HEK293 (cell line): ENCODE results near the gene LRFN2.

Experiments
- CTCF ChIA-PET: fragments of 350-600 bp; formaldehyde crosslinking; extraction: SDS; loops from one replicate; lab custom pipeline; 2021; ENCODE audit warnings: antibody characterized with exemption; lab: Yijun Ruan, JAX
- POLR2A ChIA-PET: fragments of 300-600 bp; formaldehyde crosslinking; extraction: SDS; loops from one replicate; lab custom pipeline; 2020; ENCODE audit warnings: antibody characterized with exemption, inconsistent platforms; lab: Yijun Ruan, JAX
- H3K27ac ChIP-seq: fragments of 200-500 bp; sonication (Bioruptor generic); 2 replicates; pipeline ENCODE4 v1.5.1; 2014; ENCODE audit warnings: low read depth, low read length, control low read depth, inconsistent platforms; ENCODE audit errors: extremely low read depth
- H3K36me3 ChIP-seq, 2 experiments: fragments of 200-500 bp in 1 of 2; sonication (Bioruptor generic) in 1 of 2; 1 replicate in 1 of 2; 2 replicates in 1 of 2; pipeline ENCODE4 v1.5.1; 2014 to 2017; ENCODE audit warnings: inconsistent platforms in 2 of 2, low read length in 2 of 2; ENCODE audit not compliant: control insufficient read depth in 2 of 2, insufficient read depth in 1 of 2
- H3K4me1 ChIP-seq: fragments of 200-500 bp; sonication (Bioruptor generic); 2 replicates; pipeline ENCODE4 v1.5.1; 2014; ENCODE audit warnings: mild to moderate bottlenecking, low read length, inconsistent platforms; ENCODE audit not compliant: control insufficient read depth, insufficient read depth
- H3K4me3 ChIP-seq: 2 replicates; pipeline ENCODE4 v1.5.1; 2011; ENCODE audit warnings: low read depth, mild to moderate bottlenecking, control low read depth, low read length, moderate library complexity
- H3K9me3 ChIP-seq: fragments of 200-500 bp; sonication (Bioruptor generic); 2 replicates; pipeline ENCODE4 v1.5.1; 2014; ENCODE audit warnings: low read depth, low read length, inconsistent platforms; ENCODE audit not compliant: control insufficient read depth, insufficient read depth
- AEBP2 ChIP-seq: fragments of 450-650 bp; formaldehyde crosslinking; IDR thresholded peaks from 2 replicates; pipeline ENCODE4 v1.5.1; 2016; ENCODE audit warnings: missing biosample characterization, missing genetic modification characterization, borderline replicate concordance
- BCL11A ChIP-seq: fragments of 450-650 bp; formaldehyde crosslinking; IDR thresholded peaks from 2 replicates; pipeline ENCODE4 v1.5.1; 2016; ENCODE audit warnings: low read depth, missing biosample characterization, missing genetic modification characterization
- HIC1 ChIP-seq: fragments of 450-650 bp; formaldehyde crosslinking; IDR thresholded peaks from 2 replicates; pipeline ENCODE4 v1.5.1; 2016; ENCODE audit warnings: missing biosample characterization, missing genetic modification characterization
- KLF1 ChIP-seq: fragments of 450-650 bp; formaldehyde crosslinking; IDR thresholded peaks from 2 replicates; pipeline ENCODE4 v1.5.1; 2016; ENCODE audit warnings: missing biosample characterization, missing genetic modification characterization
- KLF16 ChIP-seq: fragments of 450-650 bp; formaldehyde crosslinking; IDR thresholded peaks from 2 replicates; pipeline ENCODE4 v1.5.1; 2017; ENCODE audit warnings: missing biosample characterization, missing genetic modification characterization
- KLF8 ChIP-seq: fragments of 450-650 bp; formaldehyde crosslinking; IDR thresholded peaks from 2 replicates; pipeline ENCODE4 v1.5.1; 2016; ENCODE audit warnings: missing biosample characterization, missing genetic modification characterization
- PRDM6 ChIP-seq: fragments of 450-650 bp; formaldehyde crosslinking; IDR thresholded peaks from 2 replicates; pipeline ENCODE4 v1.5.1; 2017; ENCODE audit warnings: missing biosample characterization, missing genetic modification characterization
- SCRT2 ChIP-seq: fragments of 450-650 bp; formaldehyde crosslinking; IDR thresholded peaks from 2 replicates; pipeline ENCODE4 v1.5.1; 2016; ENCODE audit warnings: missing biosample characterization, missing genetic modification characterization
- TRIM28 ChIP-seq: IDR thresholded peaks from 2 replicates; pipeline ENCODE4 v1.6.1; 2011; ENCODE audit warnings: low read length, control low read depth, borderline replicate concordance
- ZBTB1 ChIP-seq: fragments of 450-650 bp; formaldehyde crosslinking; IDR thresholded peaks from 2 replicates; pipeline ENCODE4 v1.5.1; 2016; ENCODE audit warnings: missing biosample characterization, missing genetic modification characterization
- ZBTB20 ChIP-seq: fragments of 450-650 bp; formaldehyde crosslinking; IDR thresholded peaks from 2 replicates; pipeline ENCODE4 v1.5.1; 2016; ENCODE audit warnings: missing biosample characterization, missing genetic modification characterization
- ZBTB6 ChIP-seq: fragments of 450-650 bp; formaldehyde crosslinking; IDR thresholded peaks from 2 replicates; pipeline ENCODE4 v1.5.1; 2017; ENCODE audit warnings: missing biosample characterization, missing genetic modification characterization
- ZFHX2 ChIP-seq: fragments of 450-650 bp; formaldehyde crosslinking; conservative IDR thresholded peaks from 2 replicates; pipeline ENCODE4 v1.5.1; 2016; ENCODE audit warnings: missing biosample characterization, missing genetic modification characterization
- ZNF140 ChIP-seq: fragments of 450-650 bp; formaldehyde crosslinking; IDR thresholded peaks from 2 replicates; pipeline ENCODE4 v1.5.1; 2016; ENCODE audit warnings: missing biosample characterization, missing genetic modification characterization
- ZNF184 ChIP-seq: fragments of 450-650 bp; IDR thresholded peaks from 2 replicates; pipeline ENCODE4 v1.5.1; 2018; ENCODE audit warnings: missing biosample characterization, mild to moderate bottlenecking, missing genetic modification characterization
- ZNF274 ChIP-seq, 2 experiments: fragments of 200-500 bp in 1 of 2; fragments of 450-650 bp in 1 of 2; sonication (Bioruptor generic) in 1 of 2; formaldehyde crosslinking in 1 of 2; IDR thresholded peaks; 2 replicates each; pipeline versions ENCODE4 v1.5.1 to v1.6.1; 2014 to 2016; ENCODE audit warnings: borderline replicate concordance in 1 of 2, inconsistent platforms in 1 of 2, low read length in 1 of 2, missing biosample characterization in 1 of 2, missing genetic modification characterization in 1 of 2
- ZNF280D ChIP-seq: fragments of 450-650 bp; formaldehyde crosslinking; IDR thresholded peaks from 2 replicates; pipeline ENCODE4 v1.5.1; 2016; ENCODE audit warnings: missing biosample characterization, missing genetic modification characterization
- ZNF292 ChIP-seq: fragments of 450-650 bp; formaldehyde crosslinking; IDR thresholded peaks from 2 replicates; pipeline ENCODE4 v1.5.1; 2016; ENCODE audit warnings: low read depth, missing biosample characterization, missing genetic modification characterization, borderline replicate concordance
- ZNF404 ChIP-seq: fragments of 450-650 bp; formaldehyde crosslinking; IDR thresholded peaks from 2 replicates; pipeline ENCODE4 v1.5.1; 2017; ENCODE audit warnings: missing biosample characterization, missing genetic modification characterization
- ZNF48 ChIP-seq: fragments of 450-650 bp; formaldehyde crosslinking; IDR thresholded peaks from 2 replicates; pipeline ENCODE4 v1.5.1; 2016; ENCODE audit warnings: missing biosample characterization, missing genetic modification characterization
- ZNF501 ChIP-seq: fragments of 450-650 bp; formaldehyde crosslinking; IDR thresholded peaks from 2 replicates; pipeline ENCODE4 v1.5.1; 2016; ENCODE audit warnings: missing biosample characterization, missing genetic modification characterization
- ZNF513 ChIP-seq: fragments of 450-650 bp; IDR thresholded peaks from 2 replicates; pipeline ENCODE4 v1.5.1; 2018; ENCODE audit warnings: missing biosample characterization, missing genetic modification characterization
- ZNF529 ChIP-seq: fragments of 450-650 bp; formaldehyde crosslinking; IDR thresholded peaks from 2 replicates; pipeline ENCODE4 v1.5.1; 2017; ENCODE audit warnings: missing genetic modification characterization, missing biosample characterization; ENCODE audit not compliant: insufficient replicate concordance
- ZNF560 ChIP-seq: fragments of 450-650 bp; formaldehyde crosslinking; IDR thresholded peaks from 2 replicates; pipeline ENCODE4 v1.5.1; 2017; ENCODE audit warnings: missing biosample characterization, missing genetic modification characterization, borderline replicate concordance

The LRFN2 gene

GRCh38 chr6:40376113-40376650, 211.0 kb downstream of the LRFN2 start:
- ChIA-PET CTCF (no interaction called here), POLR2A (no interaction called here)
- no peaks in the 10 kb centered on the region for H3K9me3 ChIP-seq
- no peaks in the 10 kb centered on the region for H3K36me3 ChIP-seq
- TF ChIP-seq ZNF48 (tag by site-specific recombination) (no peak), KLF8 (no peak), ZNF560 (tag by site-specific recombination) (no peak), HIC1 (tag by site-specific recombination) (no peak), AEBP2 (tag by site-specific recombination) (no peak), BCL11A (tag by site-specific recombination) (no peak), ZNF529 (tag by site-specific recombination) (no peak), ZNF274 (IDR thresholded peaks at IDR 0.05; ENCODE audit: low read length) (no peak), ZNF274 (tag by site-specific recombination; IDR thresholded peaks at IDR 0.05; ENCODE audit: borderline replicate concordance) (no peak), PRDM6 (no peak), KLF1 (tag by site-specific recombination) (no peak), ZFHX2 (tag by site-specific recombination) (no peak), SCRT2 (tag by site-specific recombination) (no peak), TRIM28 (no peak)
- no peaks in the 10 kb centered on the region for H3K4me1 ChIP-seq
- no peak overlapping the region for H3K27ac ChIP-seq
- H3K4me3 ChIP-seq: no peak overlapping the region

- no peak overlapping the region for H3K27ac ChIP-seq
- CTCF ChIA-PET: interaction anchor here (0.7 kb wide), 1 partner anchor 12 kb away, joined by 4 read pairs; no protein-coding TSS in a partner anchor
- TF ChIP-seq ZNF404 (no peak), ZNF292 (no peak), ZNF140 (tag by site-specific recombination) (no peak), ZBTB6 (tag by site-specific recombination) (no peak), ZNF280D (tag by site-specific recombination) (no peak), ZNF48 (tag by site-specific recombination) (no peak), ZNF513 (tag by site-specific recombination) (no peak), ZBTB1 (tag by site-specific recombination) (no peak), KLF16 (tag by site-specific recombination) (no peak), ZNF184 (tag by site-specific recombination) (no peak), ZBTB20 (no peak), ZNF501 (tag by site-specific recombination) (no peak)
Observed at GRCh38 chr6:40373267-40373666, 213.9 kb downstream of the LRFN2 start.

More at GRCh38 chr6:40373267-40373666, 213.9 kb downstream of the LRFN2 start:
- Histone ChIP-seq H3K4me3 (no peak overlapping the region), H3K9me3 (no peaks in the 10 kb centered on the region), H3K36me3 (no peaks in the 10 kb centered on the region), H3K4me1 (no peaks in the 10 kb centered on the region)
- POLR2A ChIA-PET: no interaction called here
